Mucosa of descending colon (tissue), 3 donors: ENCODE results near the gene ATP2A2. TPM values are rescaled to one million over a fixed set of nuclear protein-coding genes. Genes with fewer than 3 reads are reported as not detected.

Source experiments
- ATAC-seq: fragments of 200-7000 bp; cut with Tn5 transposase; one replicate; pipeline ENCODE4 v1.9.1; 2020; ENCODE audit warnings: mild to moderate bottlenecking, moderate library complexity
- DNase-seq, 3 donors: peaks; one replicate each; pipeline ENCODE4 v3.0.0-alpha.2; 2020
- H3K36me3 ChIP-seq: fragments of 200-600 bp; one replicate; pipeline ENCODE4 v1.8.0; 2021; ENCODE audit warnings: low read depth, mild to moderate bottlenecking
- H3K4me1 ChIP-seq: fragments of 200-600 bp; one replicate; pipeline ENCODE4 v1.8.0; 2021; ENCODE audit warnings: low read depth, mild to moderate bottlenecking
- H3K4me3 ChIP-seq: fragments of 200-600 bp; one replicate; pipeline ENCODE4 v1.8.0; 2021; ENCODE audit warnings: mild to moderate bottlenecking
- H3K9me3 ChIP-seq: fragments of 200-600 bp; one replicate; pipeline ENCODE4 v1.8.0; 2021; ENCODE audit warnings: mild to moderate bottlenecking
- CTCF ChIP-seq: fragments of 200-600 bp; IDR thresholded peaks from one replicate; pipeline ENCODE4 v1.8.0; 2022; ENCODE audit warnings: antibody characterized with exemption, mild to moderate bottlenecking
- intact Hi-C, 2 donors: fragments of 100-400 bp; cut with DNase I in 1 of 2; cut with micrococcal nuclease in 1 of 2; formaldehyde crosslinking; loops; one replicate each; pipeline versions ENCODE4 v1.11.0 to v1.11.1; 2022; cut with DNase I, micrococcal nuclease
- total RNA-seq, 3 donors: library from RNA; stranded (reverse); fragmentation: NEBNext Ultra II Directional in 2 of 3; extraction: Animal tissue kit (Norgen Biotek cat#: 25700) in 2 of 3; gene quantifications; one replicate each; pipeline versions ENCODE4 v1.2.1 to v1.2.4, GENCODE V29; 2021 to 2023
- donor health status: DM: no; HTN: no; CAD: no; lungs with moderate emphysema.
- donor health status: DM: no; HTN: no; CAD: no.
- donor health status: DM: no; HTN: yes; CAD: no.

ATP2A2 gene
- total RNA-seq, 3 donors from 2014 or later, result 242 to 287 (median 259) TPM

GRCh38 chr12:110243227-110243626 is 37.8 kb upstream of the ATP2A2 start:
- ATAC-seq (no peak), DNase-seq (no peak)
- Histone ChIP-seq H3K9me3 (no peaks in the 10 kb centered on the region), H3K4me3 (no peak overlapping the region), H3K4me1 (peaks cover 20% of the 10 kb centered on the region), H3K36me3 (no peaks in the 10 kb centered on the region)
- no peak for TF ChIP-seq CTCF
- intact Hi-C loops, result no loop called here

- no peak for DNase-seq
- Histone ChIP-seq H3K4me3 (no peak overlapping the region), H3K4me1 (peaks cover 32% of the 10 kb centered on the region), H3K9me3 (no peaks in the 10 kb centered on the region), H3K36me3 (no peaks in the 10 kb centered on the region)
- no peak for ATAC-seq
- no peak for TF ChIP-seq CTCF
- intact Hi-C loops, result no loop called here
These were observed 36.7 kb upstream of the ATP2A2 start for GRCh38 chr12:110244372-110244771.

- intact Hi-C loops, result loop anchor here in 1 of 2 donors (5.0 kb wide), 1 partner anchor 37 kb away; the partner anchor contains the start of gene ATP2A2
- Histone ChIP-seq H3K36me3 (no peaks in the 10 kb centered on the region), H3K4me3 (no peak overlapping the region), H3K9me3 (no peaks in the 10 kb centered on the region), H3K4me1 (peaks cover 36% of the 10 kb centered on the region)
- no peak for TF ChIP-seq CTCF
- DNase-seq (no peak), ATAC-seq (no peak)
These were observed 36.2 kb upstream of the ATP2A2 start for GRCh38 chr12:110244829-110245228.

- Histone ChIP-seq H3K4me3 (no peak overlapping the region), H3K36me3 (no peaks in the 10 kb centered on the region), H3K4me1 (peaks cover 41% of the 10 kb centered on the region), H3K9me3 (no peaks in the 10 kb centered on the region)
- DNase-seq, result peak; percentile 78 to 86 (median 85)
- TF ChIP-seq CTCF, result peak; percentile 57
- intact Hi-C loops, result loop anchor here in 1 of 2 donors (5.0 kb wide), 1 partner anchor 37 kb away; the partner anchor contains the start of gene ATP2A2
- peak; percentile 44 for ATAC-seq
These were observed 35.7 kb upstream of the ATP2A2 start for GRCh38 chr12:110245369-110245772.

GRCh38 chr12:110246636-110247339 is 34.3 kb upstream of the ATP2A2 start:
- Histone ChIP-seq H3K4me1 (peaks cover 43% of the 10 kb centered on the region), H3K9me3 (no peaks in the 10 kb centered on the region), H3K36me3 (no peaks in the 10 kb centered on the region), H3K4me3 (no peak overlapping the region)
- intact Hi-C loops, result loop anchor here in 1 of 2 donors (5.0 kb wide), 1 partner anchor 36 kb away; the partner anchor contains the start of gene ATP2A2
- ATAC-seq (no peak), DNase-seq (no peak)
- no peak for TF ChIP-seq CTCF
